Measurements from ENCODE around the gene XPO5. TPM values are rescaled to one million over a fixed set of nuclear protein-coding genes. Genes with fewer than 3 reads are reported as not detected.

The XPO5 gene
- polyA plus RNA-seq (2011; rRNA removed) (28.0 and 37.7 TPM in 2 replicates), polyA minus RNA-seq (2011; rRNA and poly(A)+ RNA removed) (32.5 and 51.2 TPM in 2 replicates)

- POLR2A ChIA-PET: interaction anchor here (0.7 kb wide), 1 partner anchor 394 kb away, joined by 22 read pairs; the partner anchor contains the start of gene CUL9
- Histone ChIP-seq H3K4me3 (ENCODE audit: low read depth, low read length) (peak within 1 kb of the TSS; percentile 96), H3K36me3 (ENCODE audit: control insufficient read depth, insufficient read depth, low read length) (peaks cover 4% of the 10 kb centered on the region; the same call in 1 of the 2 replicates), H3K27me3 (ENCODE audit: control insufficient read depth, insufficient read depth, low read length) (no peaks in the 10 kb centered on the region)
- CTCF ChIA-PET: no interaction called here
- DNase-seq (ENCODE audit: low read depth): peak; percentile 63
- TF ChIP-seq, protein P1, sequence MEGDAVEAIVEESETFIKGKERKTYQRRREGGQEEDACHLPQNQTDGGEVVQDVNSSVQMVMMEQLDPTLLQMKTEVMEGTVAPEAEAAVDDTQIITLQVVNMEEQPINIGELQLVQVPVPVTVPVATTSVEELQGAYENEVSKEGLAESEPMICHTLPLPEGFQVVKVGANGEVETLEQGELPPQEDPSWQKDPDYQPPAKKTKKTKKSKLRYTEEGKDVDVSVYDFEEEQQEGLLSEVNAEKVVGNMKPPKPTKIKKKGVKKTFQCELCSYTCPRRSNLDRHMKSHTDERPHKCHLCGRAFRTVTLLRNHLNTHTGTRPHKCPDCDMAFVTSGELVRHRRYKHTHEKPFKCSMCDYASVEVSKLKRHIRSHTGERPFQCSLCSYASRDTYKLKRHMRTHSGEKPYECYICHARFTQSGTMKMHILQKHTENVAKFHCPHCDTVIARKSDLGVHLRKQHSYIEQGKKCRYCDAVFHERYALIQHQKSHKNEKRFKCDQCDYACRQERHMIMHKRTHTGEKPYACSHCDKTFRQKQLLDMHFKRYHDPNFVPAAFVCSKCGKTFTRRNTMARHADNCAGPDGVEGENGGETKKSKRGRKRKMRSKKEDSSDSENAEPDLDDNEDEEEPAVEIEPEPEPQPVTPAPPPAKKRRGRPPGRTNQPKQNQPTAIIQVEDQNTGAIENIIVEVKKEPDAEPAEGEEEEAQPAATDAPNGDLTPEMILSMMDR (IDR thresholded peaks at IDR 0.05; ENCODE audit: insufficient read depth, low read depth, low read length): peak; percentile 35; the same call in 1 of the 2 replicates
These were observed at the start of gene XPO5, which contains the start of gene POLH for GRCh38 chr6:43575772-43576551. XPO5 (minus strand) TSS chr6:43576038; CDS start chr6:43575864, 174 bp downstream. POLH (plus strand) TSS chr6:43576185; CDS start chr6:43582320, 6,135 bp downstream.

DNA sequence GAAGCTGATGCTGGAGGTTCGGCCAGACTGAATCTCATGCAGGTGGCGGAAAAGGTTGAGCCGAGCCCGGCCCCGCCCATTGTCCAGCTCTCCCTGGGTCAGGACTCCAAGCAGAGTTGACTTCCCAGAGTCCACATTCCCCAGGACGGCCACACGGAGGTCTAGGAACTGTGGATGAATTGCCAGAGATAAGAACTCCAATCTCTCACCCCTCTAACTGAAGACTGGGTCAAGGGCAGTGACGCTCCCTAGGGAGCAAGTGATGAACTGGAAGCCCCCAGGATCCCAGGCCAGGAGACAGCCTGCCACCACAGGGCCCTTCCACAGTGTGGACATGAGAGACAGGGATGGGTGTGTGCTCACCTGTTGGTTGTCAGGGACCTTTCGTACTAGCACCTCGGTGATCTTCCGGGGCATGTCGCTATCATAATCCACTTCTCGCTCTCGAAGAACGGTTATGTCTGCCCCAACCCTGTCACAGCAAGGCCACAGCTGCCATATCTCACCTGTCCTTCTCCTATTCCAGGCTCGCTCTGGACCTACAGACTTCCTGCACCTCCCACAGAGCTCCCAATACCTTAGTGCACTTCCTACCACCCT is 49.7 kb upstream of the XPO5 start:
- CTCF ChIA-PET: interaction anchor here (1.0 kb wide), 1 partner anchor 12 kb away, joined by 3 read pairs; no protein-coding TSS in a partner anchor
- DNase-seq (ENCODE audit: low read depth): no peak
- no peak overlapping the region for H3K4me3 ChIP-seq (ENCODE audit: low read depth, low read length)
- POLR2A ChIA-PET: no interaction called here
- peaks cover 48% of the 10 kb centered on the region for H3K36me3 ChIP-seq (ENCODE audit: control insufficient read depth, insufficient read depth, low read length)
- TF ChIP-seq, protein P1 (IDR thresholded peaks at IDR 0.05; ENCODE audit: insufficient read depth, low read depth, low read length): no peak
- H3K27me3 ChIP-seq (ENCODE audit: control insufficient read depth, insufficient read depth, low read length): no peaks in the 10 kb centered on the region

- ChIA-PET CTCF (no interaction called here), POLR2A (no interaction called here)
- Histone ChIP-seq H3K36me3 (ENCODE audit: control insufficient read depth, insufficient read depth, low read length) (peaks cover 50% of the 10 kb centered on the region), H3K4me3 (ENCODE audit: low read depth, low read length) (no peak overlapping the region), H3K27me3 (ENCODE audit: control insufficient read depth, insufficient read depth, low read length) (no peaks in the 10 kb centered on the region)
- TF ChIP-seq, protein P1 (IDR thresholded peaks at IDR 0.05; ENCODE audit: insufficient read depth, low read depth, low read length): no peak
- no peak for DNase-seq (ENCODE audit: low read depth)
These were observed 49.0 kb upstream of the XPO5 start for GRCh38 chr6:43624786-43625288.

GRCh38 chr6:43623880-43624785 is 48.3 kb upstream of the XPO5 start:
- Histone ChIP-seq H3K27me3 (ENCODE audit: control insufficient read depth, insufficient read depth, low read length) (no peaks in the 10 kb centered on the region), H3K4me3 (ENCODE audit: low read depth, low read length) (no peak overlapping the region), H3K36me3 (ENCODE audit: control insufficient read depth, insufficient read depth, low read length) (peaks cover 50% of the 10 kb centered on the region)
- ChIA-PET POLR2A (no interaction called here), CTCF (no interaction called here)
- TF ChIP-seq, protein P1 (IDR thresholded peaks at IDR 0.05; ENCODE audit: insufficient read depth, low read depth, low read length): no peak
- no peak for DNase-seq (ENCODE audit: low read depth)
